GM21367 (cell line): ENCODE results near the gene CLSTN2.

Experiments
- ATAC-seq: cut with Tn5 transposase; IDR thresholded peaks from one replicate; pipeline ENCODE4 v1.9.1; 2021; ENCODE audit not compliant: unreplicated experiment

CLSTN2 gene

GRCh38 chr3:140441006-140441405, 506.0 kb downstream of the CLSTN2 start:
- ATAC-seq = no peak

GRCh38 chr3:140442621-140443020, 507.6 kb downstream of the CLSTN2 start:
- ATAC-seq = no peak

GRCh38 chr3:140443073-140443472, 508.1 kb downstream of the CLSTN2 start:
- no peak for ATAC-seq

GRCh38 chr3:140443806-140444205, 508.8 kb downstream of the CLSTN2 start:
- ATAC-seq = no peak

GRCh38 chr3:140446734-140447133, 511.7 kb downstream of the CLSTN2 start:
- ATAC-seq = no peak

DNA sequence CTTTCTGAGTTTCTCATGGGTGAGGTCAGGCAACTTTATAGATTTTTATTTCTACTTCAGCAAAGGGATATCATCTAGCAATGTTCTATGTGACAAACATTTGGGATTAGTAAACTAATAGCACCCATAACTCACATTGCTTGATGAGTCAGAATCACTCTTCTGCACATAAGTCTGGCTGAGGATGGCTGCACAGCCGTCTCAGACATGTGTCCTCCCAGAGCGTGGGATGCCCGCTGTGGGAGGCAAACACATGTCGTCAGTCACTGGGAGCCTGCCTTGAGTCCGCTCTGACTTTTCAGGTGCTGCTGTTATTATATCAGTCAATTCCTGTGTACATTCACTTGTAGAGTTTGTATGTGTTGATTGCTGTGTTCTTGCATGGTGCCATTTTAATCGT, 512.2 kb downstream of the CLSTN2 start:
- ATAC-seq = no peak

DNA sequence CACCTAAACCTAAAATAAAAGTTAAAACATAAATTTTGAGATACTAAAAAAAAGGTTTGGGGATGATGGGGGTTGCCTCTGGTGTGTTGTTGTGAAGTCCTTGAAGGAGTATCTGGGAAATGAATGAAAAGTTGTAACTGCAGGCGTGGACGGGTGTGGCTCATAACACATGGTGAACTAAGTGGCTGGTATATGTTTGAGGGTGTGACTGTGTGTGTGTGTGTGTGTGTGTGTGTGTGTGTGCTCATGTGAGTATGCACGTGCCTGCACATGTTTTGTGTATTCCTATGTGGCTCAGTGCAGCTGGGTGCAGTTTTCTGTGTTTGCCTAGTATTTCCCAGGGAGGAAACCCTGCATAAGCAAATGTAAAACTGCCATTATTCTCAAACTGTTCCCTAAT, 513.0 kb downstream of the CLSTN2 start:
- ATAC-seq = no peak

- ATAC-seq = no peak
Observed at GRCh38 chr3:140449413-140450256, 514.6 kb downstream of the CLSTN2 start.

- ATAC-seq = no peak
Observed at GRCh38 chr3:140453750-140454149, 518.8 kb downstream of the CLSTN2 start.

DNA sequence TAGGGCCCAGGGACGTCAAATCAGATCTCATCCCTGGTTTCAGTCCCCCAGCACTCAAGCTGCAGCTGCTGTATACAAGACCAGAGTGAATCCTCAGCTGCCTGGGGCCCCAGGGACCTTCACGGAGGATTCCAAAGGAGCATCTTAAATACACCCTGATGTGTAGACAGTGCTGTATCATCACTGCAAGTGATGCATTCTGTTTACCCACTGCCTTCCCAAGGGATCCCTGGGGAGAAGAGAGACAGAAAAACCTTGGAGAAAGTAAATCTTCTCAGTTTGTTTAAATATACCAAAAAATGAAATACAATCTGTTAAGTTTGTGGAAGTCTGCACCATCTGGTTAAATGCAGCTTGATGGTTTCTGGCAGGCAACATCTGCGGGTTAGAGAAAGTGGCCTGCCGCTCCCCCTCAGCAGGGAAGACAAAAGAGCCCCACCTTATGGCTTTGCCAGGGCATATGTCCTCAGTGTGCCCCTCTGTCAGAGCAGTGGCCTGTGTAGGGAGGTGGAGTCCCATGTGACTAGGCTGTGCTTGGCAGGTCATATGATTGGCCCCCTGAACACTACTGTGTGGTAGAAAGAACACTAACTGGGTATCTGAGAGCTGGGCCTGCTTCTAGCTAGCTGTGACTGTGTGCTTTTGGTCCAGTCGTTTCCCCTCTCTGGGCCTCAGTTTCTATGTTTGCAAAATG, 520.7 kb downstream of the CLSTN2 start:
- no peak for ATAC-seq

DNA sequence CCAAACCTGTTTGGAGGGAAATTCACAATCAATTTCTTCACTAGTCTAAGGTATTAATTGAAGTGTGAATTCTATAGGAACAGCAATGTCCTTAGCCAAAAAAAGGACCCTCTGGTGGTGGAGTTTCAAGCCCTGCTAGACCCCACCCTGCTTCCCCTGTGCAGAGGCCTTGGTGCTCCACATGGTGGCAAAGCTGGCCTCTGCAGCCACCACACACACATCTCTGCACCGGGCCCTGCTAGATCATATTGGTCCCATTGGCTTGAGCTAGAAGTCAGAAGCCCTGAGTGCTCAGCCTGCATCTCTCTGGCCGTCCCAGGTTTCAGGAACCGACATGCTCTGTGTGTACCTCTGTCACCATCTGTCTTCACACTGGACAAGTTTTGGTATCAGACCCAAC, 522.0 kb downstream of the CLSTN2 start:
- ATAC-seq = no peak

DNA sequence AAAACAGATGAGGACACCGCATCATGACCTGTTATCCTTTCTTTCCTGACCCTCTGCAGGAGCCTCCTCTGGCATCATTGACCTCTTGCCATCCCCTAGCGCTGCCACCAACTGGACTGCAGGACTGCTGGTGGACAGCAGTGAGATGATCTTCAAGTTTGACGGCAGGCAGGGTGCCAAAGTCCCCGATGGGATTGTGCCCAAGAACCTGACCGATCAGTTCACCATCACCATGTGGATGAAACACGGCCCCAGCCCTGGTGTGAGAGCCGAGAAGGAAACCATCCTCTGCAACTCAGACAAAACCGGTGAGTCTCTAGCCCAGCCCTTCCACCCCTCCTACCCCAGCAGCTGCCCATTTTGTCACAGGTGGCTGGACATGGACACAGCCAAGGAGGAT, 524.5 kb downstream of the CLSTN2 start:
- ATAC-seq = no peak

DNA sequence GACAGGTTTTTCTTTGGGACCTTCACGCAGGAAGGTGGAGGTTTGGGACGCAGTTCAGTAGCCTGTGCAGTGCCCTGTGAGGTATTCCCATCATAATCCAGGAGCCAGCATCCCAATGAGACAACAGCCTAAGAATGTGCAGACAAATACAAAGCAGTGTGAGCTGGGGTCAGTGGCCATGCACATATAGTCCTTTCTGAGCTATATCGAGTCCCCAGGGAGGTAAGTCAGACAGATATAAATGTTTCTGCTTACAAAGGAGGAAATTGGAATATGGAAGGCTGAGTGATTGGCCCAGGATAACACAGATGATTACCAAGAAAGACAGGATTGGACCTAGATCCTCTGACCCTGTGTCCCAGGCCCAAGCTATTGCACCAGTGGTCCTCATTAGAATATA, 526.3 kb downstream of the CLSTN2 start:
- no peak for ATAC-seq

DNA sequence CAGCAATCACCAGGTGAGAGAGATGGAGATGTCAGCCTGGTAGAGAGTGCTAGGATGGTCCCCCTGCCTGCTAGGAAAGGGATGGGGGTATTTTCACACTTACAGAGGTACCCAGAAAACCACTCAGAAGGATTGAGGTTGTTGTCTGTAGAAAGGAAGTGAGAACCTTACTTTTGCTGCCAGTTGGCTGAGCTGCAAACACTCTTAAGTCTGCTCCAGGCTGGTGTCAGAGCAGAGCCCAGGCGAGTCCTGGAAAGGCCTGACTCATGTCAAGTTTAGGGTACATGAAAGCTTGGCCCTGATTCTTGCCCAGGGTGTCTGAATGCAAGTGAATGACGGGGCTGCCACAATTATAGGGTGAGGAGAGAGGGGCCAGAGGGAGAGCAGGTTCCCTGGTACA, 528.4 kb downstream of the CLSTN2 start:
- ATAC-seq = no peak

DNA sequence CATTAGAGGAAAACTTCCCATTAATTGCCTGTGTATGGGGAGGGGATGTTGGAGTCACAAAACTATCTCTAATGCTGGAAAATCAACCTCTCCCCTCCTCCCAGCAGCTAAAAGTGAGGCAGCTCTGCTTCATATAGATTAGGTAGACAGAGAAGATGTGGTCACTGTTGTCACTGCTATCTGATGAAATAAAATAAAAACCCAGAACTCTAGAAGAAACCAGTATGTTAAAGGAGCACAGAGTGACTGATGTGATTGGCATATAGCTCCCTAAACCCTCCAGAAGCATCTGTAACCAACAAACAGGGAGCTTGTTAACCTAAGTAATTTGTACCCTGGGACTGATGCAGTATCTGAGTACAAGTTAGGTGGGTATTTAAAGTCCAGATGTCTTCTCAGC, 531.0 kb downstream of the CLSTN2 start:
- ATAC-seq = no peak

GRCh38 chr3:140466535-140466934, 531.5 kb downstream of the CLSTN2 start:
- ATAC-seq = no peak

DNA sequence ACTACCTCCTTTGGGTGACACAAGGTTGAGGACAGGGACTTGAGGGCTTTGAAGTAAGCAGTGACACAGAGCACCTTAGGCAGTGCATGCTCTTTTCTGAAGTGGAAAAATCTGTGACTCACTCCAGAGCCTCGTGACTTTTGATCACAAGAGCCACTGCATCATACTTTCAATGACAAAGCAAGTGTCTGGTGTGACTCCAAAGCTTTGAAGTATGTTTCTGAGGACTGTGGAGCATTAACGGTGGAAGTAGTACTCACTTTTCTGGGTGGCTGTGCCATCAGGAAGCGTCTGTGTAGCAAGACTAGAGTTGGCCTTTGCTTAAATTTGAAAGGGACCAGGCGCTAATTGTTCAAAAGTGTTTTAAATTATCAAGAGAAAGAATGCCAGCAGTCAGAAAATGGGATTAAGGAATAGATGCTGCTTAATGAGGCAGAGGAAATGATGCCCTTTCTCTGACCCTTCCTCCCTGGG, 532.2 kb downstream of the CLSTN2 start:
- no peak for ATAC-seq

DNA sequence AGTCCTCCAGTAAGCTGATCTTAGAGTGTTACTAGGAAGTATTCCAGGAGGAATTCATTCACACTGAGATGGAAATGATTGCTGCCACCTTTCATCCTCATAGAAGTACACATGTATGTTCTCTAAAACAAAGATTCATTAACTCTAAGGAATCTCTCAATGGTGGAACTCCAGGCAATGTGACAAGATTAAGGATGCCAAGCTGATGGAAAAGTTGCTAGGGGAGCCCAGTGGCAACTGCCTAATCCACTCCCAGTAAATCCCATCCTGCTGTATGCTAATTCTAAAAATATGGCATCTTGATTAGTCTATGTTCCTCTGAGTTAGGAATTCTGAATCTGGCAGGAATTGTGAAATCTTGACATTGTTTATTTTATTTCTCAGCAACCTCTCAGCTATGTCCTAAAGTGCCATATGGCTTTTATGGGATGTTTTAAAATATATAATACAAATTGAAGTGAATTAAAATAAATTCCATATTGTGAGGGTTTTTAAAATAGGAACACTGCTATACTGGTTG, 532.9 kb downstream of the CLSTN2 start:
- no peak for ATAC-seq

- ATAC-seq = no peak
Observed at GRCh38 chr3:140468407-140468806, 533.4 kb downstream of the CLSTN2 start.

GRCh38 chr3:140469491-140469890, 534.5 kb downstream of the CLSTN2 start:
- no peak for ATAC-seq

DNA sequence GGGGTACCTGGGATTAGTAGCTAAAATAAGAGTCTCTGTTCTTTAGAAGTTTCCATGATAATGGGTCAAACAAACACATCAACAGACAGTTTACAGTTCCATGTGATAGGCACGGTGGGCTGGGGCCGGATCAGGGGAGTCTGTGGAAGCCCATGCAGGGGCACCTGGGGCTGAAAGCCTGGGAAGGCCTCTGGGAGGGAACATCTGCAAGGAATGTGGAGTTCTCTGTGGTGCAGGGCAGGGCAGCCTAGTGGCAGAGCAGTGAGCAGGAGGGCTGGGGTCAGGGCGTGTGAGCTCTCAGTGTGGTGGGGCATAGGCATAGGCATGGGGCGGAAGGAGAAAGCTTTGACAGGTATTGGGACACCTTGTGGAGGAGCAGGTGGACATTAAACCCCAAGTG, 535.2 kb downstream of the CLSTN2 start:
- ATAC-seq = no peak

DNA sequence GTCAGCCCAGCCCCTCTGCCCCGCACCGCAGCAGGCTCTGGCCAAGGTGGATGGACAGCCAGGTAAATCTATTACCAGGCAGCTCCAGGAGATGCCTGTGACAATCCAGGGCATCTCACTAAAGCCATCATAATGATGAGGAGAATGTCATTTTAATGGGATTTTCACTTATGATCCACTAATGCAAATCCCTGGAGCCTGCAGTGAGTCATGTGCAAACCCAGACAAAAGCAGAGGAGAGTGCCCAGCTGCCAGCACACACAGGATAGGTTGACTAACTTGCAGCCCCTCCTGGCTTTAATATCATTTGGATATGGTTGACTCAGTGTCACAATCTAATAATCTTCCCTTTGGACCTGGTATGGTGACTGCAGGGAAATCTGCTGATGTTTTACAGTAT, 536.0 kb downstream of the CLSTN2 start:
- ATAC-seq = no peak
